ENCODE results near the gene MSANTD7.
A peak's percentile ranks its signal among the peaks of the same experiment; 100 is the strongest.
"Not testable (repeated sequence)": the region's sequence is repeated elsewhere in the genome, so short reads cannot be mapped to it uniquely, and the experiment has no call there.

The MSANTD7 gene

GRCh38 chr10:14837003-14837756 lies 926 bp upstream of the MSANTD7 start:
- DNase-seq (ENCODE audit: low read depth): no peak

- DNase-seq (ENCODE audit: low read depth): peak; percentile 8
Measured at GRCh38 chr10:14838582-14839304, 637 bp downstream of the MSANTD7 start.

- no peak for DNase-seq (ENCODE audit: low read depth)
Measured at GRCh38 chr10:14839305-14839695, 1.2 kb downstream of the MSANTD7 start.

GRCh38 chr10:14840178-14840577 lies 2.1 kb downstream of the MSANTD7 start:
- no peak for DNase-seq (ENCODE audit: low read depth)

- DNase-seq (ENCODE audit: low read depth): no peak
Measured at GRCh38 chr10:14843327-14843988, 5.4 kb downstream of the MSANTD7 start.

- no peak for DNase-seq (ENCODE audit: low read depth)
Measured at GRCh38 chr10:14844948-14845347, 6.8 kb downstream of the MSANTD7 start.

- DNase-seq (ENCODE audit: low read depth): no peak
Measured at GRCh38 chr10:14852236-14852635, 14.1 kb downstream of the MSANTD7 start.

GRCh38 chr10:14855453-14855852 lies 17.3 kb downstream of the MSANTD7 start:
- no peak for DNase-seq (ENCODE audit: low read depth)

- DNase-seq (ENCODE audit: low read depth): no peak
Measured at GRCh38 chr10:14858338-14858960, 20.3 kb downstream of the MSANTD7 start.

- no peak for DNase-seq (ENCODE audit: low read depth)
Measured at GRCh38 chr10:14859043-14859442, 20.9 kb downstream of the MSANTD7 start.

- DNase-seq (ENCODE audit: low read depth): no peak
Measured at GRCh38 chr10:14859775-14860174, 21.7 kb downstream of the MSANTD7 start.

GRCh38 chr10:14860791-14861190 lies 22.7 kb downstream of the MSANTD7 start:
- DNase-seq (ENCODE audit: low read depth): no peak

GRCh38 chr10:14864466-14864865 lies 26.4 kb downstream of the MSANTD7 start:
- not testable (repeated sequence) for DNase-seq (ENCODE audit: low read depth)

GRCh38 chr10:14864871-14865270 lies 26.8 kb downstream of the MSANTD7 start:
- not testable (repeated sequence) for DNase-seq (ENCODE audit: low read depth)

- no peak for DNase-seq (ENCODE audit: low read depth)
Measured at GRCh38 chr10:14873090-14873760, 35.1 kb downstream of the MSANTD7 start.

- DNase-seq (ENCODE audit: low read depth): no peak
Measured at GRCh38 chr10:14875941-14876340, 37.8 kb downstream of the MSANTD7 start.

GRCh38 chr10:14876764-14877163 lies 38.7 kb downstream of the MSANTD7 start:
- DNase-seq (ENCODE audit: low read depth): no peak

- peak; percentile 97 for DNase-seq (ENCODE audit: low read depth)
Measured at GRCh38 chr10:14878266-14879123, 40.4 kb downstream of the MSANTD7 start, which contains the start of gene SUV39H2. Gene SUV39H2 (plus strand): TSS chr10:14878866. CDS start chr10:14878889, 23 bp downstream.

- DNase-seq (ENCODE audit: low read depth): peak; percentile 32
Measured at GRCh38 chr10:14879124-14879927, 41.2 kb downstream of the MSANTD7 start.

GRCh38 chr10:14879928-14880193 lies 41.8 kb downstream of the MSANTD7 start:
- DNase-seq (ENCODE audit: low read depth): no peak

Measured in activated T-cell treated with anti-CD3 and anti-CD28 coated beads for 48 hours (primary cell).